Stimulated activated CD4-positive, alpha-beta T cell treated with anti-CD3 and anti-CD28 coated beads, TNF-alpha, amount 100 ng/mL, for 4 hours (primary cell): Measurements from ENCODE around the gene CDRT15.
A peak's percentile ranks its signal among the peaks of the same experiment; 100 is the strongest.
"Not testable (repeated sequence)": the region's sequence is repeated elsewhere in the genome, so short reads cannot be mapped to it uniquely, and the experiment has no call there.

Experiments
- DNase-seq, 3 experiments: peaks; one replicate each; pipeline ENCODE4 v3.0.0-alpha.2; 2020; ENCODE audit warnings: low read depth in 3 of 3

The CDRT15 gene

GRCh38 chr17:14207791-14208190 is 28.9 kb downstream of the CDRT15 start:
- DNase-seq, result no peak

GRCh38 chr17:14206891-14207290 is 29.8 kb downstream of the CDRT15 start:
- no peak for DNase-seq

- peak in 1 of 3 experiments; percentile 50 for DNase-seq
These were observed 30.6 kb downstream of the CDRT15 start for GRCh38 chr17:14205992-14206461.

GRCh38 chr17:14205380-14205779 is 31.3 kb downstream of the CDRT15 start:
- no peak for DNase-seq

- no peak for DNase-seq
These were observed 32.1 kb downstream of the CDRT15 start for GRCh38 chr17:14204546-14204945.

GRCh38 chr17:14204084-14204483 is 32.6 kb downstream of the CDRT15 start:
- DNase-seq, result no peak

GRCh38 chr17:14203388-14203787 is 33.3 kb downstream of the CDRT15 start:
- no peak for DNase-seq

GRCh38 chr17:14202388-14203166 is 34.1 kb downstream of the CDRT15 start:
- no peak for DNase-seq

GRCh38 chr17:14201988-14202380 is 34.7 kb downstream of the CDRT15 start:
- DNase-seq, result no peak

- no peak for DNase-seq
These were observed 35.4 kb downstream of the CDRT15 start for GRCh38 chr17:14201021-14201987.

- no peak for DNase-seq
These were observed 36.3 kb downstream of the CDRT15 start for GRCh38 chr17:14200354-14200753.

- DNase-seq, result no peak
These were observed 37.1 kb downstream of the CDRT15 start for GRCh38 chr17:14199601-14200000.

- no peak for DNase-seq
These were observed 38.1 kb downstream of the CDRT15 start for GRCh38 chr17:14198575-14198974.

- DNase-seq, result no peak
These were observed 38.6 kb downstream of the CDRT15 start for GRCh38 chr17:14198013-14198412.

- DNase-seq, result no peak
These were observed 39.1 kb downstream of the CDRT15 start for GRCh38 chr17:14197586-14197985.

- DNase-seq, result no peak
These were observed 39.6 kb downstream of the CDRT15 start for GRCh38 chr17:14197057-14197456.

GRCh38 chr17:14196377-14196997 is 40.2 kb downstream of the CDRT15 start:
- DNase-seq, result no peak

GRCh38 chr17:14192636-14193344 is 43.9 kb downstream of the CDRT15 start:
- not testable (repeated sequence) for DNase-seq

- DNase-seq, result not testable (repeated sequence)
These were observed 44.6 kb downstream of the CDRT15 start for GRCh38 chr17:14192039-14192438.

GRCh38 chr17:14191469-14191868 is 45.2 kb downstream of the CDRT15 start:
- not testable (repeated sequence) for DNase-seq

GRCh38 chr17:14190774-14191173 is 45.9 kb downstream of the CDRT15 start:
- DNase-seq, result not testable (repeated sequence)
